HEK293T (cell line): ENCODE data around the gene TGFB2.

Experiments used
- ARNT ChIP-seq: fragments of 450-650 bp; IDR thresholded peaks from 2 replicates; pipeline ENCODE4 v1.6.1; 2017; ENCODE audit warnings: mild to moderate bottlenecking
- CTBP1 ChIP-seq: fragments of 450-650 bp; IDR thresholded peaks from 2 replicates; pipeline ENCODE4 v1.6.1; 2016; ENCODE audit warnings: borderline replicate concordance
- ELF4 ChIP-seq: fragments of 450-650 bp; IDR thresholded peaks from 2 replicates; pipeline ENCODE4 v1.6.1; 2017; ENCODE audit warnings: antibody characterized with exemption
- FOXA1 ChIP-seq: fragments of 450-650 bp; IDR thresholded peaks from 2 replicates; pipeline ENCODE4 v1.6.1; 2016; ENCODE audit warnings: mild to moderate bottlenecking
- FOXK2 ChIP-seq: fragments of 450-650 bp; IDR thresholded peaks from 2 replicates; pipeline ENCODE4 v1.6.1; 2016; ENCODE audit warnings: mild to moderate bottlenecking
- LEF1 ChIP-seq: fragments of 450-650 bp; IDR thresholded peaks from 2 replicates; pipeline ENCODE4 v1.6.1; 2017; ENCODE audit warnings: mild to moderate bottlenecking, borderline replicate concordance
- ZNF384 ChIP-seq: fragments of 450-650 bp; IDR thresholded peaks from 2 replicates; pipeline ENCODE4 v1.6.1; 2016
- TF ChIP-seq, protein P1 (sequence below): fragments of 450-650 bp; IDR thresholded peaks from 2 replicates; pipeline ENCODE4 v1.6.1; 2016

DNA sequence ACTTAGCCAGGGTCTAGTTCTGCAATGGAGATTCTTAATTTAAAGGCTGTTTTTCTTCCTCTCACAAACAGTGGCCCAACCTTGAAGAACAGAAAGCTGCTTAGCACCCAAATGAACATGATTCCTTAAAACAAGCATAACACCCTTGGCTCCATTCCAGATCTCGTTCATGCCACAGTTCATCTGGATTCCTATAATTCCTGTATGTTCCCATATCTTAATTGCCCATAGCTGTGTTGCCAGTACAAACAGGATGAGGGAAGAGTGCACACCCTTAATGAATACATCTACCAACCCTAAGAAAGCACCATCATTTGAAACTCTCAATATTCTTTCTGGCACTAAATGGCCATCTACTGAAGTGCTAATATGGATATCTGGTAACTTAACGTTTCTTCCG, 45.5 kb downstream of the TGFB2 start:
- TF ChIP-seq LEF1, result no peak
- TF ChIP-seq, protein P1, sequence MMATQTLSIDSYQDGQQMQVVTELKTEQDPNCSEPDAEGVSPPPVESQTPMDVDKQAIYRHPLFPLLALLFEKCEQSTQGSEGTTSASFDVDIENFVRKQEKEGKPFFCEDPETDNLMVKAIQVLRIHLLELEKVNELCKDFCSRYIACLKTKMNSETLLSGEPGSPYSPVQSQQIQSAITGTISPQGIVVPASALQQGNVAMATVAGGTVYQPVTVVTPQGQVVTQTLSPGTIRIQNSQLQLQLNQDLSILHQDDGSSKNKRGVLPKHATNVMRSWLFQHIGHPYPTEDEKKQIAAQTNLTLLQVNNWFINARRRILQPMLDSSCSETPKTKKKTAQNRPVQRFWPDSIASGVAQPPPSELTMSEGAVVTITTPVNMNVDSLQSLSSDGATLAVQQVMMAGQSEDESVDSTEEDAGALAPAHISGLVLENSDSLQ, result no peak
- no peak for TF ChIP-seq CTBP1
- no peak for TF ChIP-seq FOXK2
- no peak for TF ChIP-seq ZNF384
- TF ChIP-seq ARNT, result no peak
- TF ChIP-seq FOXA1, result no peak
- TF ChIP-seq ELF4, result no peak
